HuH-7 (cell line): Measurements from ENCODE around the gene SMIM44.

Experiments used
- DNase-seq: peaks from one replicate; pipeline ENCODE4 v3.0.0; 2011; ENCODE audit warnings: low spot score

SMIM44 gene

DNA sequence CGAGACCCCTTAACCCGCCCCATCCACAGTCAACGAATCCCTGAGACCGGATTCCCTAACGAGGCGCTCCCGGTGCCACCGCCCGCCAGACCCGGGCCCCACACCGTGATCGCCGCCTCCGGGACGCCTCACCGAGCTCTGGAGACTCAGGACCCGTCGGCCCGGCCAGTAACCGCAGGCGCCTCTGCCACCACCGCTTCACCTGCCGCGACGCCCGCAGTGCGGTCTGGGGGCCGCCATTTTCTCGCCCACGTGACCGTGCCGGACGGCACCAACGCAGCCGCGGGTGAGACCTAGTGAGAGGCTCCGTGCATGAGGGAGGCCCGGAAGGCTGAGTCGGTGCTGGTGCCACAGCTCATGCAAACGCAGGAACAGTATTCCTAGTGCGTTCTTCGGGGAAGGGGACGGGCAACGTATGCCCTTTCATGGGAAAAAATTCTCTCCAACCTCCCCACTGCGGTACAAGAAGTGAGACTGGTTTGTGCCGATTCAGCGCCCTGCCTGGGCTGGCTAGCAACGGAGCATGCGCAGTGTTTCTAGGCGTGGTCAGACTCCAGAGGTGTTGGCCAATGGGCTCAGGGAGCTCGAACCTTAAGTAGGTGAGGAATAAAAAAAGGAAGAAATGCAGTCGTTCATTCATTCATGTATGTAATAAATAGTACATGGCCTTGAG is 17.3 kb upstream of the SMIM44 start, which contains the start of gene DOHH:
DOHH (minus strand) TSS at position 246 of the 673 bp plus-strand sequence. CDS start 3,860 bp downstream, outside the sequence.
- DNase-seq: peak; percentile 99

DNA sequence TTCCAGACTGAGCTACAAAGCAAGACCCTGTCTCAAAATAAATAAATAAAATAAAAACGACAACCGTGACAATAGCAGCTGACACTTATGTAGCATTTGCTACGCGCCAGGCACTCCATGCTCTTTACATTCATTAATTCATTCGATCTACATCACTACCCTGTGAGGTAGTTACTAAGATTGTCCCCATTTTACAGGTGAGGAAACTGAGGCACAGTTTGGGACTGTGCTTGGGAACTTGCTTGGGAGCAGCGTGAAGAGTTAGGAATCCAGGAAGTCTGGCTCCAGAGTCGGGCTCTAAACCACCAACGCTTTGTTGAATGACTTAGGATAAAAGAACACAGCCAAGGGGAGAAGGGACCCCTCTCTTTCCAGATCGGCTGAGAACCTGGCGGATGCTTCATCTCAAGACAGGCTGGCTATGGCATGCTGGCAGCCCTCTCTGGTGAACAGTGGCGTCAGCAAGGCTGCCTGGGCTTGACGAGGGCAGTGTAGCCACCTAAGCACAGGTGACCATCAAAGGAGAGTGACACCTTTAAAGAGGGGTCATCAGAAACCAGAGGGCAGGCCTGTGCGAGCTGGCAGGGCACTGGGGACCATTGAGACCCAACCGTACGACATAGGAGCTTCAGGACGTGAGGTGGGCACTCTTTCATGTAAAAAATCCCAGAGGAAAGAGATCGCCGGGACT is 16.6 kb upstream of the SMIM44 start:
- no peak for DNase-seq

DNA sequence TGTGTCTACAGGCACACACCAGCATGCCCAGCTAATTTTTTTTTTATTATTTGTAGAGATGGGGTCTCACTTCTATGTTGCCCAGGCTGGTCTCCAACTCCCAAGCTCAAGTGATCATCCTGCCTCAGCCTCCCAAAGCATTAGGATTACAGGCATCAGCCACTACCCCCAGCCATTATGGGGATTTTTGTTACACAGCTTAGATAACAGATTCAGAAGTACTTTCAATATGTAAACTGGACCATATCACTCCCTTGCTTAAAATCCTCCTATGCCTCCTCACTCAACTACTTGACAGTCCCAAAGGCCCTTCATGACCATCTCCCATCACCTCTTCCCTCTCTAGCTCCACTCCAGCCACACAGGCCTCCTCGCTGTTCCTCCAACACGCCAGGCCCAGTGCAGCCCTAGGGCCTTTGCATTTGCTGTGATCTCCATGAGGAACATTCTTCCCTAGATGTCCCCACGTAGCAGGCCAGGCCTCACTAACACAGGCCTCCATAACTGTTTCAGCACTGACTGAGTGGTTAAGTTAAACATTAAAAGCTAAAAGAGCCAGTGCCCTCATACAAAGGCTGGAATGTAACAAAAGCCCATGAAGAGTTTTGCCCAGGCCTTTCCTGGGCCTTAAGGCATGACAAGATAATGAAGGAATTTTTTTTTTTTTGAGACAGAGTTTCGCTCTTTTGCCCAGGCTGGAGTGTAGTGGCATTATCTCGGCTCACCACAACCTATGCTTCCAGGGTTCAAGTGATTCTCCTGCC is 14.7 kb upstream of the SMIM44 start:
- DNase-seq: no peak

DNA sequence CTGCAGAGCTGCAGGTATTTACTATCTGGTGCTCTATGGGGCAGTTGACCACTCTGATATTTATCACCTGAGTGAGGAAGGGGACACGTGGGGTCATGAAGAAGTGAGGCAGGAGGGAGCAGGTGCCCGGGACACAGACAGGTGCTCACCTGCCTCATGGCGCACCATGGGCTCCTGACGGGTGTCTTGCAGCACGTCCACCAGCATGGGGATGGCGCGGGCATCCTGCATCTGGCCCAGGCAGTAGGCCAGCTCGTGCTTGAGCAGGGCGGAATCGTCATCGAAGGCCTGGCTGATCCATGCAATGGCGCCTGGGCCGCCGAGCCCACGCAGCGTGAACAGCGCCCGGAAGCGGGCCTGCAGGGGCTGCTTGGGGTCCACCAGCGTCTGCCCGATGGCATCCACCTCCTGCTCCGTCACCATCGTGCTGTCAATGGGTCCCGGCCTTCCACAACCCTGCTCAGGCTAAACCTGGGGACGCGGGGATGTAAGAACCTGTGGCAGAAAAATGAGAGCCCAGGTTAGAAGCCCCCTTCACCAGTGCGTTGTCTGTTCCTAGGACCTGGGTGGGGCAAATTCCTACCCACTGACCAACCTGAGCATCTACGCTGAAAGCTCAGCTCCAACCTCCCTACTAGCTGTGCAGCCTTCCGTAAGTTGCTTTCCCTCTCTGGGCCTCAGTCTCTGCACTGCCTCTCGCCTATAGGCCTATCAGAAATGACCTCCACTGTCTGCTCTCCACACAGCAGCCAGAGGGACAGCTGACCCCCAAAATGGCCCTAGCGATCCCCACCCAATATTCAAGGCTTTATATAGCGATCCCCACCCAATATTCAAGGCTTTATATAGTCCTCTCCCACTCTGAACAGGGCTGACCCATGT is 13.4 kb upstream of the SMIM44 start:
- DNase-seq: no peak

DNA sequence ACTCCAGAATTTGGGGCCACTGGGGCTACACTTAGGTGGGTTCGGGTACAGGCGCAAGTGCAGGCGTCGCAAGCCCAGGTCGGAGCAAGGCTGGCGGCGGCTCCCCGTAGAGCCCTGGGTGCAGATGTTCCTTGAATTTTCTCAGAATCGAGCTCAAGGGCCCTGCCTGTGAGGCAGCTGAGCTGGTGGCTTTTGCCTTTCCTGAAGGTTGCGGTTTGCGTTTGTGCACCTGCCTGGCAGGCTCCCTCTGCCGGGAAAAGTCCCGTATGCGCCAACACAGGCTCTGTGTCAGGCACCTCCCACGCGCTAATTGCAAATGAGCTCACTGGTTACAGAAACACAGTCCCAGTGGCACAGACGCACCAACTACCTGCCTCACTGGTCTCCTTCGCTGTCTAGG is 11.3 kb upstream of the SMIM44 start:
- no peak for DNase-seq

DNA sequence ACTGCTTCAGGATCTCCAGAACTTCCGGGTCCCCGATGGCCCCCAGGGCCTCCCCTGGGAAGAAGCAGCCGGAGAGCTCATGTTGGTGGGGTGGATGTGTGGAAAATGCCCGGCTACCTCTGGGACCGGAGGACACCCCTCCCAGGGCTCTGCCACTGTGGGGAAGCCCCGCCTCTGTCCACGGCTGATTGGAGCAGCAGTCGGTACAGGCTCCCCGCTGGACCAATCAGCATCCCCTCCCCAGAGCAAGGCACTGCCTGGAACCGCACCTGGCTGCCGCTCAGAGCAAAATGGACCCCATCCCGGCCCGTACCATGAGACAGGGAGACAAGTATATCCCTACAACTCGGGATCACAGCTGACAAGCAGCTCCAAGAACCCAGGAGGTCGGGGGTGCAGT is 10.8 kb upstream of the SMIM44 start:
- DNase-seq: no peak

DNA sequence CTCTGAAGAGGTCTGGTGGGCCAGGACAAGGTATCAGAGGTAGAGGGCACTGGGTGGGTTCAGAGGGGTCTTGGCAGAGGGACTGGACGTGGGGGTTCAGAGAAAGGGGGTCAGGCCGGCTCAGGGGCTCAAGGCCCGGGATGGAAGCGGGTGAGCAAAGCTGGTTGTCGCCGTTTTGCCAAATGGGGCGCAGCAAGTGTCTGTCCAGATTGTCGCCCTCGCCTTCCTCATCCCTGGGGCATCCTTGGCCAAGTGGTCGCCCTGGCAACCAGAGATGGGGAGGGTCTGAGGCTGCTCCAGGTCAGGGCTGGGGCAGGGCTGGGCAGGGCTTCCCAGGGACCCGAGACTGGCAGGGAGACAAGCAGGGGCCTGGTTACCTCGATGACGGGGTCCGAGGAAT is 10.4 kb upstream of the SMIM44 start:
- no peak for DNase-seq

DNA sequence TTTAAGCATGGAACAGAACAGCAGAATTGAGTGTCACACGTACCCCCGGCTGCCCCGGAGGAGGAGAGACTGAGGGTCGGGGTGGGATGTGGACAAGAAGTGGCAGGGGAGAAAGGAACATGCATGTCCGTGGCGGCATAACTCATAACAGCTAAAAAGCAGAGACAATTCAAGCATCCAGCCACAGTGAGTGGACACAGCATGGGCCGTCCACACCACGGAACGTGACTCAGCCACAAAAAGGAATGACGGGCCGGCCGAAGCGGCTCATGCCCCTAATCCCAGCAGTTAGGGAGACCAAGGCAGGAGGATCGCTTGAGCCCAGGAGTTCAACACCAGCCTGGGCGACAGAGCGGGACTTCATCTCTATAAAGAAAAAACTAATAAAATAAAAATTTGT is 9.7 kb upstream of the SMIM44 start:
- DNase-seq: no peak

DNA sequence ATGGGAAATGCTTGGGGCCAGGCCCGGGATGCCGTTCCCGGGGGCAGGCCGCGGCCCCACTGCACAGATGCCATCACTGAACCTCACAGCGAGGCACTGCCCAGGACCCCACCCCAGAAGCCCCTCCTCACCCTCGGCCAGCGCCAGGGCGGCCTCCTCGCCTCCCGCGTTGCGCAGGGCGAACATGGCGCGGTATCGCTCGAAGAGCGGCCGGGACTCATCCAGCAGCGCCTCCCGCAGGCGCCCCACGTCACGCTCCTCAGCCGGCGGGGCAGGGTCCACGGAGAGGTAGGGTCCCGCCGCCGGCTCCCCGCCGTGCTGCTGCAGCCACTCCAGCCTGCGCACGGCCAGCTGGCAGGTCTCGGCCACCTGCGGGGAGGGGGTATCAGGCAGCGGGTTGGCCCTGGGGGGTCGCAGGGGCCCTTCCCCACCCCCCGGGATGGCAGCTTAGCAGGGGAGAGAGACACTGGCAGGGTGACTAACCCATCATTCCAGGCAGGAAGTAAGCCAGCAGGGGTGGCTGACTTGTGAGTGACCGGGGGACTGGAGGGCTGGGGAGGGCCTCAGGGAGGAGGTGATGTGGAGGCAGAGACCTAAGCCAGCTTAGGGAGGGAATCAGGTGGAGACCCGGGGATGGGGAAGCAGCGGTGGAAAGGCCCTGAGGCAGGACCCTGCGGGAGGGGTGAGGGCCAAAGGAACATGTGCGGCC is 9.0 kb upstream of the SMIM44 start:
- DNase-seq: no peak

DNA sequence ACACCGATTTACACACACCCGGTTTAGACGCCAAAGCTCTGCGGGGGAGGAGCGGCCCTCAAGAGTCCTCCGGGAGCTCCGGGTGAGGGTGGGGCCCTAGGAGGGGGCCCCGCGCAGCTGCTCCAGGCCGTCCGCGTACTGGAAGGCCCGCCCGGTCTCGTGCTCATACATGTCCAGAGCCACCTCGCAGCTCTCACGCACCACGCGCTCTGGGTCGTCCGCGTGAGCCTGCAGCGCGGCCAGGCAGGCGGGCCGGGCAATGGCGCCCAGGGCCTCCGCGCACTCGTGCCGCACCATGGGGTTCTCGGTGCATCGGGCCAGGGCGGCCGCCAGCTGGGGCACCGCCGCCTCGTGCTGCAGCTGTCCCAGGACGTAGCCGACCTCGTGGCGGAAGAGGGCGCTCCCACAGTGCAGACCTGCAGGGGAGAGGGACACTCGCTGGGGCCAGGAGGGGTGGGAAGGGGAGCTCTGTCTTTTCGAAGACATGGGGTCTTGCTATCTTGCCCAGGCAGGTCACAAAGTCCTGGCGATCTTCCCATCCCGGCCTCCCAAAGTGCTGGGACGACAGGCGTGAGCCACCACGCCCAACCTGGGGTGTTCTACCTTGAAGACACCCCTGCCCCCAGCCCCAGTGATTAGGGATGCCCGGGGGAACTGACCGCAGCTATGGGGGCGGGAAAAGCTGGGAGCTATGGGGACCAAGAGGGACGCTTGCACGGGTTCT is 8.3 kb upstream of the SMIM44 start:
- no peak for DNase-seq

DNA sequence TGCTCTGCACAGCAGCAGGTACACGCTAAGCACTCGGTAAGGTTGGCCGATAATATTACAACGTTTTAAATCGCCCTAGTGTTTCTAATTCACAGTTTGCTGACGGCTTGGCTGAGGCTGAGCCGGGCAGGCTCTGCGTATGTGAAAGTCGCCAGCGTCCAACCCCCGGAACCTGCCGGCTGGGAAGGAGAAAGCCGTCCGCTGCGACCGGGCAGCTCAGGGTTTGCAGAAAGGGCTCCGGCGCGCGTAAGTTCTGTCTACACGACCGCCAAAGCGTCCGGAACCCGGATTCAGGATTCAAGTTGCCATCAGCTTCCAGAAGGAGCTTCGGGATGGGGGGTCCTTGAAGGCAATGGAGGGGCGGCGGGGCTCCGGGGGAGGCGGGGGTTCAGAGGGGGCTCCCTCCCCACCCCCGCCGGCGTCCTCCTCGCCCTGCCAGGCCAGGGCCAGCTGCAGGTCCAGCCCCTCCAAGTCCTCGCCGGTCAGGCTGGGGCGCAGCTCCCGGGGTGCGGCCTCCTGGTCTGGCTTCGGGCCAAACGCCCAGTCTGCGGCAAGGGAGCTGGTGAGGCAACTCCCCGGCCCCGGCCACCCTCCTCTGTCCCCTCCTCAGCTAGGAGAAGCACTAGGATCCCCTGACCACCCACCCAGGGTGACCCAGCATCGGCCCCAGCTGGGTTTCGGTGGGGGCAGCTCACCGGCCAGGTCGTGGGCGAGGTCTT is 575 bp downstream of the SMIM44 start:
- no peak for DNase-seq

DNA sequence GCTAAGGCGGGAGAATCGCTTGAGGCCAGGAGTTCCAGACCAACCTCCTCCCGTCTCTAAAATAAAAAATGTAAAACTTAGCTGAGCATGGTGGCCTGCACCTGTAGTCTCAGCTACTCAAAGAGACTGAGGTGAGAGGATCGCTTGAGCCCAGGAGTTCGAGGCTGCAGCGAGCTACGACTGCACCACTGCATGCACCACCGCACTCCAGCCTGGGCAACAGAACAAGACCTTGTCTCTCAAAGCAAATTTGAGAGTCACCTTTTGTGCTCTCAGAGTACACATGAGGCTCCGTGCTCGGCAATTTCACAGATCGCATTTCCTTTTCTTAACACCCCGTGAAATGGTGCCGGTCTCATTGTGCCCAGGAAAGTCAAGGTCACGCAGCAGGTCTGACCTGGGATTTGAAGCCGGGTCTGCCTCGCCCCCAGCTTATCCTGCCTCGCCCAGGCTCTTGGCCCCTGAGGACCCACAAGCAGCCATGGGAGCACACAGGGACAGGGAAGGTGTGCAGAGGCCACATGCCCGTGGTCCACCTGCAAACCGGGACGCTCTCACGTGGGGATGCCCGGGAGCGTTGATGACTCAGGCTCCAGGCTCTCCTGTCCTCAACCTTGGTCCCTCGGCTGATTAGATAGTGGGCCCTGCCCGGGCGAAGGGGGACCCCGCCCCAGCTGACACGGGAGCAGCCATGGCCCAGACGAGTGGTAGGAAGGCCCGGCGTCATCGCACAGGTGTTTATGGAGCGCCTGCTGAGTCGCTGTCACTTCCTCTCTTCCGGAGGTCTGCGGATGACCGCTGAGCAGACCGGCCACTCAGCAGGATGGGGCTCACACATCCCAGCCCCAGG is 1.8 kb downstream of the SMIM44 start:
- no peak for DNase-seq

DNA sequence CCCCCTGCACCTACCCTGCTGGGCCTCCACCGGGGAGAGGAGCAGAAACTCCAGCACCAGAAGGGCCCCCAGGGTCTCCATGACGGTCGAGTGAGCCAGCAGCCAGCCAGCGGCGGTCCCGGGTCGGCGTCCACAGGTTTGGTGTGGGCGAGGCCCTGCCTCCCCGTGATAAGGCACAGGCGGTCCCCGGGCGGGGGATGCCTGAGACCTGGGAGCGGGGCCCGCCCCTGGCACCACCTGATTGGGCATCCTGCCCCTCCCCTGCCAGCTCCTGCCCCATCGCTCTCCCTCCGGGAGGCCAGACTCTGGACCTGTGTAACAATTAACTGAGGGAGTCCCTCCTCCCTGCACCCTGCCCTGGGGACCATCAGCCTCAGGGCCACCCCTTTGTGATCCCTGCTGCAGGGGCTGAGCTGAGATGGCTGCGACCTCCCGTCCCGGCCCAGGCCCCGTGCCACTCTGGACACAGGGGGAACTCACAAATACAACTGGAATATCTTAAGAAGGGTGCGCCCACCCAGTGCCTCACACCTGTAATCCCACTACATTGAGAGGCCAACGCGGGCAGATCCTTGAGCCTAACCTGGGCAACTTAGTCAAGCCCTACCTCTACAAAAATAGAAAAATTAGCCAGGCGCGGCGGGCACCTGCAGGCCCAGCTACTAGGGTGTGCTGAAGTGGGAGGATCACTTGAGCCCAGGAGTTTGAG is 2.7 kb downstream of the SMIM44 start, which contains the start of gene SMIM24:
SMIM24 (minus strand) TSS at position 143 of the 709 bp plus-strand sequence; CDS start at position 81, 62 bp downstream.
- no peak for DNase-seq

DNA sequence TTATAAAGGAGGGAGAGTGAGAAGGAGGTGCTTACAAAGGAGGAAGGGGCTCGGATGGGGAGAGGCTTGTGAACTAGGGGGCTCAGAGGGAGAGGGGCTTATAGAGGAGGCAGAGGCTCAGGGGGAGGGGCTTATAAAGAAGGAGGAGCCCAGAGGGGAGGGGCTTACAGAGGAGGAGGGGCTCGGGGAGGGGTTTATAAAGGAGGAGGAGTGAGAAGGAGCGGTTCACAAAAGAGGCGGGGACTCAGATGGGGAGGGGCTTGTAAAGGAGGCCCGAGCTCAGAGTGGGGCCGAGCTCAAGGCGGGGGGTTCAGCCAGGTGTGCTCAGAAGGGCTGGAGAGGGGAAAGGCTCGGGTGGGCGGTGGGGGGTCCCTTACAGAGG is 3.4 kb downstream of the SMIM44 start:
- peak; percentile 55 for DNase-seq

DNA sequence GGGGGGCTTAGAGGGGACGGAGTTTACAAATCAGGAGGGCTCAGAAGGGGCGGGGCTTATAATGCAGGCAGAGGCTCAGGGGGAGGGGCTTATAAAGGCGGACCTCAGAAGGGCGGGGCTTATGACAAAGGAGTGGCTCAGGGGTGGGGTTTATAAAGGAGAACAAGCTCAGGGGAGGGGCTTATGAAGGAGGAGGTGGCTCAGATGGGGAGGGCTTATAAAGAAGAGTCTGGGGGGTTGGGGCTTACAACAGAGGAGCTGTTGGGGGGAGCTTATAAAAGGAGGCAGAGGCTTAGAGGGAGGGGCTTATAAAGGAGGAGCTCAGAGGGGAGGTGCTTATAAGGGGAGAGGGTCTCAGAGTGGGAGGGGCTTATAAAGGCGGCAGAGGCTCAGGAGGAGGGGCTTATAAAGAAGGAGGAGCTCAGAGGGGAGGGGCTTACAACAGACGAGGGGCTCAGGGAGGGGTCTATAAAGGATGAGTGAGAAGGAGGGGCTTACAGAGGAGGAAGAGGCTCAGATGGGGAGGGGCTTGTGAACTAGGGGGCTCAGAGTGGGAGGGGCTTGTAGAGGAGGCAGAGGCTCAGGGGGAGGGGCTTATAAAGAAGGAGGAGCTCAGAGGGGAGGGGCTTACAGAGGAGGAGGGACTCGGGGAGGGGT is 3.9 kb downstream of the SMIM44 start:
- peak; percentile 44 for DNase-seq

DNA sequence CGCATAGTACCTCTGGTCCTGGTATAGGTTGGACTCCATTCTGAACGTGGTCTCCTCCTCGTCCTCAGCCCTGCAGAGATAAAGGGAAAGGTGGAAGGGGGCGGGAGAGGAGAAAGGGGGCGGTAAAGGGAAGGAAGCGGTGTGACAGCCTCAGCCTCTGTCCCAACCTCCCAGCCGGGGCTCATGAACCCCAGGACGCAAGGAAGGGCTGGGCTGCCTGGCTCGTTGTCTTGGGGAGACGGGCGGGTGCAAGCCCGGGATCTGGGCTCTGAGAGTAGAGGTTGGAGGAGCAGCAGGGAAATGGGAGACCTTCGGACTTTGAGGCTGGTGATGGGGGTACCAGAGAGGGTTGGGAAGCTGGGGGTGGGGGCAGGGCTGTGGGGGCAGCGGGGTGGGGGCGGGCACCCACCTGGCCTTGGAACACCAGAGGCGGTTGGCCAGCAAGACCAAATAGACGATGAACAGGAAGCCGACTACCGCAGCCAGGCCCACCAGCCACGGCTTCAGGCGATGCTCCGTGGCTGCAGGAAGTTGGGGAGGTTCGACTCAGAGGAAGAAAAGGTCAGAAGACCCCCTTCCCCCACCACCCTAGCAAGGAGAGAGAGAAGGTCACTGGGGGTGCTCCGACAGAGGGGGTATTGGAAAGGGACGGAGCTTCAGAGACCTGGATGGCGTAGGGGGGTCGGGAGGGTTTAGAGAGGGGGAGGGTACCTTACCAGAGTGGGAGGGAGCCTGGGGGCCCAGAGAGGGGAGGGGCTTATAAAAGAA is 4.6 kb downstream of the SMIM44 start:
- no peak for DNase-seq

DNA sequence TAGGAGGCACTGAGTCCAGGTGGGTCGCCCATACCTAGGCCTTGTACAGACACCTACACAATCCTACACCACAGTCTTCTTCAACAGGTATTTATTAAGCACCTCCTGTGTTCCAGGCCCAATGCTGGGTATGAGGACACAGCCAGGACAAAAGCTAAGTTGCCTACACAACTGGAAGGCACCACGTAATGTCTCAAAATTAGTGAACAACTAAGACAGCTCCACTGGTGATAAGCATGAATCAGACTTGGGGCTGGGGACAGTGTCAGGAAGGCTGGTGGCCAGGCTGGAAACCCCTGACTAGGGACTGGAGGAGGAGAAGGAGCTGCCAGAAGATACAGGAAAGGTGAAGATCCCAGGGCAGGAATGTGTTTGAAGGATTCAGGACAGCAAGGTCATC is 5.3 kb downstream of the SMIM44 start:
- DNase-seq: no peak
